Ascending aorta (tissue), 2 donors: ENCODE measurements around the gene IL1R1. TPM values are rescaled to one million over a fixed set of nuclear protein-coding genes. Genes with fewer than 3 reads are reported as not detected.
A peak's percentile ranks its signal among the peaks of the same experiment; 100 is the strongest.

Source experiments
- DNase-seq, 2 donors: peaks; one replicate each; pipeline ENCODE4 v3.0.0-alpha.2; 2019; ENCODE audit warnings: low spot score in 2 of 2
- H3K27ac ChIP-seq, 2 donors: fragments of 200-600 bp; sonication (generic); one replicate each; pipeline ENCODE4 v1.5.1; 2016 to 2017; ENCODE audit warnings: mild to moderate bottlenecking in 1 of 2
- H3K27me3 ChIP-seq: fragments of 200-600 bp; sonication (generic); one replicate; pipeline ENCODE4 v1.5.1; 2017
- H3K36me3 ChIP-seq, 2 donors: fragments of 200-600 bp; sonication (generic); one replicate each; pipeline ENCODE4 v1.5.1; 2016
- H3K4me1 ChIP-seq, 2 donors: fragments of 200-600 bp; sonication (generic); one replicate each; pipeline ENCODE4 v1.5.1; 2016 to 2017; ENCODE audit warnings: mild to moderate bottlenecking in 1 of 2
- H3K4me3 ChIP-seq, 2 donors: fragments of 200-600 bp; sonication (generic); one replicate each; pipeline ENCODE4 v1.5.1; 2016 to 2017; ENCODE audit warnings: mild to moderate bottlenecking in 1 of 2
- H3K9me3 ChIP-seq, 2 donors: fragments of 200-600 bp; sonication (generic); one replicate each; pipeline ENCODE4 v1.5.1; 2016
- CTCF ChIP-seq, 3 experiments: fragments of 200-600 bp in 2 of 3; fragments of 450-650 bp in 1 of 3; sonication (generic) in 2 of 3; IDR thresholded peaks; one replicate each; pipeline ENCODE4 v1.5.1; 2016 to 2019; ENCODE audit warnings: antibody characterized with exemption in 3 of 3, mild to moderate bottlenecking in 1 of 3, moderate library complexity in 1 of 3
- intact Hi-C: fragments of 100-400 bp; cut with DNase I; formaldehyde crosslinking; loops from one replicate; pipeline ENCODE4 v1.15.1; 2023
- total RNA-seq: library from RNA; depleted of rRNA; stranded (reverse); fragments of >200 nt; gene quantifications from one replicate; pipeline ENCODE4 v1.1.0, GENCODE V29; 2016

Gene IL1R1
- total RNA-seq, 1 donor from 2014 or later: 132 TPM

- no peaks in the 10 kb centered on the region for H3K27me3 ChIP-seq
- no peak overlapping the region for H3K4me3 ChIP-seq
- H3K27ac ChIP-seq: peak overlapping the region; percentile 36 to 49
- TF ChIP-seq CTCF (IDR thresholded peaks at IDR 0.05): no peak
- intact Hi-C loops: no loop called here
- H3K4me1 ChIP-seq: no peaks in the 10 kb centered on the region
- H3K9me3 ChIP-seq: no peaks in the 10 kb centered on the region
- H3K36me3 ChIP-seq: peaks cover 13 to 44% of the 10 kb centered on the region in 2 donors
- no peak for DNase-seq
Observed at GRCh38 chr2:102155703-102156515, 13.4 kb downstream of the IL1R1 start.

GRCh38 chr2:102158011-102158755 lies 15.6 kb downstream of the IL1R1 start:
- Histone ChIP-seq H3K9me3 (no peaks in the 10 kb centered on the region), H3K36me3 (peaks cover 13 to 44% of the 10 kb centered on the region in 2 donors), H3K4me3 (no peak overlapping the region), H3K27me3 (no peaks in the 10 kb centered on the region), H3K4me1 (no peaks in the 10 kb centered on the region), H3K27ac (no peak overlapping the region)
- TF ChIP-seq CTCF (IDR thresholded peaks at IDR 0.05): no peak
- intact Hi-C loops: no loop called here
- DNase-seq: no peak

GRCh38 chr2:102159295-102159694 lies 16.7 kb downstream of the IL1R1 start:
- Histone ChIP-seq H3K4me3 (no peak overlapping the region), H3K9me3 (no peaks in the 10 kb centered on the region), H3K27ac (no peak overlapping the region), H3K36me3 (peaks cover 13 to 39% of the 10 kb centered on the region in 2 donors), H3K4me1 (no peaks in the 10 kb centered on the region), H3K27me3 (no peaks in the 10 kb centered on the region)
- no peak for DNase-seq
- intact Hi-C loops: no loop called here
- TF ChIP-seq CTCF (IDR thresholded peaks at IDR 0.05): no peak

GRCh38 chr2:102166189-102166845 lies 23.8 kb downstream of the IL1R1 start:
- DNase-seq: no peak
- no peaks in the 10 kb centered on the region for H3K27me3 ChIP-seq
- intact Hi-C loops: loop anchor here (1.0 kb wide), 1 partner anchor 146 kb away; no protein-coding TSS in a partner anchor

More at GRCh38 chr2:102166189-102166845, 23.8 kb downstream of the IL1R1 start:
- TF ChIP-seq CTCF (IDR thresholded peaks at IDR 0.05): peak; percentile 47 to 74 (median 50)
- H3K27ac ChIP-seq: no peak overlapping the region
- peaks cover 8 to 28% of the 10 kb centered on the region in 2 donors for H3K36me3 ChIP-seq
- H3K9me3 ChIP-seq: no peaks in the 10 kb centered on the region
- H3K4me3 ChIP-seq: no peak overlapping the region
- H3K4me1 ChIP-seq: no peaks in the 10 kb centered on the region
